ENCODE measurements around the gene NPIPA1.
A peak's percentile ranks its signal among the peaks of the same experiment; 100 is the strongest.
"Not testable (repeated sequence)": the region's sequence is repeated elsewhere in the genome, so short reads cannot be mapped to it uniquely, and the experiment has no call there.

The NPIPA1 gene

DNA sequence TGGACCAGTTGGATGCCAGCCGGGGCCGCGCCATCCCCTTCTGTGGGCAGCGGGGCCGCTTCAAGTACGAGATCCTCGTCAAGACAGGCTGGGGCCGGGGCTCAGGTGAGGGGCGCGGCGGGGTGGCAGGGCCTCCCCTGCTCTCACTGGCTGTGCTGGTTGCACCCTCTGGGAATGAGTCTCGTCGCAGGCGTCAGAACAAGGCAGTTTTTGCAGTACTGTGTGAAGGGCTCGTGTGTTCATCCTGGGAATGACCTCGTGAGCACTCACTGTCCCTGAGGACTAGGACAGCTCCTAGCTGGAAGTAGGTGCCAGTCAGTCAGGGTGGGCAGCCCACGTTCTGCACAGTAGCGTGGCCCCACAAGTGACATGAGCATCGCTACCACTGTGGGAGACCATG is 6.3 kb upstream of the NPIPA1 start:
- not testable (repeated sequence) for DNase-seq

DNA sequence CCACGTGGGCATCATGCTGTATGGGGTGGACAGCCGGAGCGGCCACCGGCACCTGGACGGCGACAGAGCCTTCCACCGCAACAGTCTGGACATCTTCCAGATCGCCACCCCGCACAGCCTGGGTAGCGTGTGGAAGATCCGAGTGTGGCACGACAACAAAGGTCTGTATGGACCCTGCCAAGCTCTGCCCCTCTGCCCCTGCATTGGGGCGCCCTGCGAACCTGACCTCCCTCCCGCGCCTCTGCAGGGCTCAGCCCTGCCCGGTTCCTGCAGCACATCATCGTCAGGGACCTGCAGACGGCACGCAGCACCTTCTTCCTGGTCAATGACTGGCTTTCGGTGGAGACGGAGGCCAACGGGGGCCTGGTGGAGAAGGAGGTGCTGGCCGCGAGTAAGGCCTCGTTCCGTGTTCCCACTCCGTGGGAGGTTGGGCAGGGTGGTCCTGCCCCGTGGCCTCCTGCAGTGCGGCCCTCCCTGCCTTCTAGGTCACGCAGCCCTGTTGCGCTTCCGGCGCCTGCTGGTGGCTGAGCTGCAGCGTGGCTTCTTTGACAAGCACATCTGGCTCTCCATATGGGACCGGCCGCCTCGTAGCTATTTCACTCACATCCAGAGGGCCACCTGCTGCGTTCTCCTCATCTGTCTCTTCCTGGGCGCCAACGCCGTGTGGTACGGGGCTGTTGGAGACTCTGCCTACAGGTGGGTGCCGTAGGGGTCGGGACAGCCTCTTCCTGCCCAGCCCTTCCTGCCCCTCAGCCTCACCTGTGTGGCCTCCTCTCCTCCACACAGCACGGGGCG is 4.5 kb upstream of the NPIPA1 start:
- not testable (repeated sequence) for DNase-seq

GRCh38 chr16:14937994-14938393 is 751 bp downstream of the NPIPA1 start:
- DNase-seq, result not testable (repeated sequence)

DNA sequence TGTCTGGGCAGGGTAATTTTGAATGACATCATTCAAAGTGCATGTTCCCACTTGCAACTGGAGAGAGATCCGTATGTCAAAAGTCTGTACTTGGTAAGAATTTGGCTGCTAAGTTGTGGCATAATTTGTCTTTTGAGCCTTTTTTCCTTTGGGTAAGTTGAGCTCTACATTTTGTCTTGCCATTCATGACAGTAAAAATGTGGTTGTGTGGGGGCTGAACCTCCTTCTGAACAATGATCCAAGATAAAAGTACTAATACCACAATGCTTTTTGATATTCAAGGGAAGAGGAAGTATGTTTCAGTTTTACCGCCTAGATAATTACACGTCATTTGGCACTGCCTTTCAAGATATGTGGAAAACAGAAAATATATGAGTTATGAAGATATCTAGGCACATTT is 5.4 kb downstream of the NPIPA1 start:
- DNase-seq, result not testable (repeated sequence)

DNA sequence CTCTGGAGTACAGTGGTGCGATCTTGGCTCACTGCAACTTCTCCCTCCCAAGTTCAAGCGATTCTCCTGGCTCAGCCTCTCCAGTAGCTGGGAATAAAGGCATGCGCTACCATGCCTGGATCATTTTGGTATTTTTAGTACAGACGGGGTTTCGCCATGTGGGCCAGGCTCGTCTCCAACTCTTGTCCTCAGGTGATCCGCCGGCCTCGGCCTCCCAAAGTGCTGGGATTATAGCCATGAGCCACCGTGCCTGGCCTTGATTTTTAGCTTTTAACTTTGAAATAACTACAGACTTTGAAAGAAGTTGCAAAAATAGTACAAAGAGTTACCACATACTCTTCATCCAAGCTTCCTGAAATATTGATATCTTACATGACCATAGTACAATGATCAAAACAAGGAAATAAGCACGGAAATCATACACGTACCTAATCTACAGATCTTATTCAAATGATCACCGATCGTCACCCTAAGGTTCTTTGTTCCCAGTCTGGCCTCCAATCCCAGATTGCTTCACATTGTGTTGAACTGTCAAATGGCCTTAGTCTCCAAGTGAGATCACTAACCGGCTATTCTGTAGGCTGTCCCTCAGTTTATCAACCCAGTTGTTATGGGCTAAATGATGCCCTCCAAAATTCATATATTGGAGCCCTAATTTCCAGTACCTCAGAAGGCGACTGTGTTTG is 18.4 kb downstream of the NPIPA1 start:
- no peak for DNase-seq

DNA sequence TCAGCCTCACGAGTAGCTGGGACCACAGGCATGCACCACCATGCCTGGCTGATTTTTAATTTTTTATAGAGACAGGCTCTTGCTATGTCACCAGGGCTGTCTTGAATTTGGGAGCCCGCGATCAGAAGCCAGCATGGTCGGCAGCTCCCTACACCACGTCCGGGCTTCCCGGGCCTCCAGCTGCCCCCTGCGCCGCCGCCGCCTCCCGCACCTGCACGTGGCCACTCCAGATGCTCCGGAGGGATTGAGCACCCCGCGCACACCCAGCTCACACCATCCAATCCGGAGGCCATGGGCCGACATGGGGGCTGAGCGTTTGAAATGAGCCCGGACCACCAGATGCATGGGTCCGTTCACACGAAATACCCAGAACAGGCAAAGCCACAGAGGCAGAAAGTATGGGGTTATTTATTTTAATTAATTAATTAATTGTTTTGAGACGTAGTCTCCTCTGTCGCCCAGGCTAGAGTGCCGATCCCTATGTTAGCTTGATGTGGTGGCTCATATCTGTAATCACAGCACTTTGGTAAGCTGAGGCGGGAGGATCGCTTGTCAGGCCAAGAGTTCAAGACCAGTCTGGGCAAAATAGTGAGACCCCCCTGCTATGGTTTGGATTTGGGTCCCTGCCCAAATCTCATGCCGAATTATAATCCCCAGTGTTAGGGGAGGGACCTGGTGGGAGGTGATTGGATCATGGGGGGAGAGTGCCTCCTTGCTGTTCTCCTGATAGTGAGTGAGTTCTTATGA is 20.5 kb downstream of the NPIPA1 start:
- DNase-seq, result no peak

DNA sequence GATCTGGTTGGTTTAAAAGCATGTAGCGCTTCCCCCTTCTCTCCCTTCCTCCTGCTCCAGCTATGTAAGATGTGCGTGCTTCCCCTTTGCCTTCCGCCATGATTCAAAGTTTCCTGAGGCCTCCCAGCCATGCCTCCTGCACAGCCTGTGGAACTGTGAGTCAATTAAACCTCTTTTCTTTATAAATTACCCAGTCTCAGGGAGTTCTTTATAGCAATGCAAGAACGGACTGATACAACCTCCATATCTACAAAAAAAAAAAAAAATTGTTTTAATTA is 21.0 kb downstream of the NPIPA1 start:
- DNase-seq, result no peak

- peak; percentile 53 for DNase-seq
Measured at GRCh38 chr16:14958970-14959369, 21.7 kb downstream of the NPIPA1 start.

GRCh38 chr16:14961405-14962186 is 24.4 kb downstream of the NPIPA1 start:
- DNase-seq, result no peak

- no peak for DNase-seq
Measured at GRCh38 chr16:14963281-14964173, 26.3 kb downstream of the NPIPA1 start.

GRCh38 chr16:14965328-14965727 is 28.1 kb downstream of the NPIPA1 start:
- DNase-seq, result no peak

GRCh38 chr16:14969795-14970194 is 32.6 kb downstream of the NPIPA1 start:
- not testable (repeated sequence) for DNase-seq

DNA sequence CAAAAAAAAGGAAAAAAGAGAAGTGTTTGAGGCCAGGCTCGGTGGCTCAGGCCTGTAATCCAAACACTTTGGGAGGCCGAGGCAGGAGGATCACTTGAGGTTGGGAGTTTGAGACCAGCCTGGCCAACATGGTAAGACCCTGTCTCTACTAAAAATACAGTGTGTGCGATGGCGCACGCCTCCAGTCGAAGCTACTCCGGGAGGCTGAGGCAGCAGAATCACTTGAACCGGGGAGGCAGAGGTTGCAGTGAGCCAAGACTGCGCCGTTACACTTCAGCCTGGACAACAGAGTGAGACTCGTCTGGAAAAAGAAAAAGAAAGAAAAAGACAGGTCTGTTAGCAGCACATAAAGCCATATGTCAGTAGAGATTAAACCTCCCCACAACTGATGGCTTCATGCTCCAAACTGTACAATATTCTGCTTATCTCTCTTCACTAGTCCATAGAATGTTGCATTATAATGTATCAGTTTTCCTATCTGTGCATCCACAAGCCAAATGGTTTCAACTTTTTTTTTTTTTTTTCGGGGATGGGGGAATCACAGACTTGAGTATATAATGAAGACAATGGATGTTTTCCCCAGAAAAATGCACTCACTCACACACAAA is 34.5 kb downstream of the NPIPA1 start:
- DNase-seq, result not testable (repeated sequence)

- DNase-seq, result not testable (repeated sequence)
Measured at GRCh38 chr16:14973785-14974322, 36.6 kb downstream of the NPIPA1 start.

GRCh38 chr16:14974331-14974655 is 37.0 kb downstream of the NPIPA1 start:
- DNase-seq, result peak; percentile 69

- peak; percentile 95 for DNase-seq
Measured at GRCh38 chr16:14974656-14975417, 37.6 kb downstream of the NPIPA1 start, which contains the start of gene PDXDC1. TSS of gene PDXDC1 (plus strand) at chr16:14975026. CDS start at chr16:14975200, 174 bp downstream.

DNA sequence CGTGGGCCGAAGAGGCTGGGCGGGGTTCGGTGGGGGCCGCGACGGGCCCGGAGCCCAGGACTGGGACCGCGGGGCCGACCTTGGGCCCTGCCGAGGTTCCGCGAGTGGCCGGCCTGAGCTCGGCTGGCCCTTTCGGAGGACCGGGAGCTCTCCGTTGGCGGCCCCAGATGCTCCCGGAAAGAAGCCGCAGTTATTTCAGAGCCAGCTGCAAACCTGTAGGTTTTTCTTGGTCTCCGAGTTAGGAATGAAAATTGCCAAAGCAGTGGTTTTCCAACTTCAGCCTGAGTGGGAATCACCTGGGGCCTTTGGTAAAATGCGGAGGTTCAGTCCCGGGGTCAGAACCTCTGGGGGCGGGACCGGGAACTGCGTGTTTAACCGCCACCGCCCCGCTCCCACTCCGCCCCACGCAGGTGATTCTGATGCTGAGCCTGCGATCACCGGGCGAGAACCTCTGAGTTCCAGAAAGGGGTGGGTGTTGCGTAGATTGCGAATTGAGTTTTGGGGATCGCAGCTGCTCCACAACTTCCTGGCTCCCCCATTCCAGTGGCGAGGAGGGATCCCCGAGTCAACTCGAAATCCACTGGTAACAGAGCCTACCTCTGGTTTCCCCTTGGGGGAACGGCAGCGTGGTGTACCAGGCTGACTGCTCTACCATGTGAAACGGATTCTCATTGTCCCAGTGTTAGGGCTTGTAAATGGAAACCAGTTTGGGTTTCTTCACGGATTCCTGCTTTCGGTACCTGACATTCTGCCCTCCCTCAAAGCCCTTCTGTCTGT is 38.4 kb downstream of the NPIPA1 start:
- peak; percentile 27 for DNase-seq

DNA sequence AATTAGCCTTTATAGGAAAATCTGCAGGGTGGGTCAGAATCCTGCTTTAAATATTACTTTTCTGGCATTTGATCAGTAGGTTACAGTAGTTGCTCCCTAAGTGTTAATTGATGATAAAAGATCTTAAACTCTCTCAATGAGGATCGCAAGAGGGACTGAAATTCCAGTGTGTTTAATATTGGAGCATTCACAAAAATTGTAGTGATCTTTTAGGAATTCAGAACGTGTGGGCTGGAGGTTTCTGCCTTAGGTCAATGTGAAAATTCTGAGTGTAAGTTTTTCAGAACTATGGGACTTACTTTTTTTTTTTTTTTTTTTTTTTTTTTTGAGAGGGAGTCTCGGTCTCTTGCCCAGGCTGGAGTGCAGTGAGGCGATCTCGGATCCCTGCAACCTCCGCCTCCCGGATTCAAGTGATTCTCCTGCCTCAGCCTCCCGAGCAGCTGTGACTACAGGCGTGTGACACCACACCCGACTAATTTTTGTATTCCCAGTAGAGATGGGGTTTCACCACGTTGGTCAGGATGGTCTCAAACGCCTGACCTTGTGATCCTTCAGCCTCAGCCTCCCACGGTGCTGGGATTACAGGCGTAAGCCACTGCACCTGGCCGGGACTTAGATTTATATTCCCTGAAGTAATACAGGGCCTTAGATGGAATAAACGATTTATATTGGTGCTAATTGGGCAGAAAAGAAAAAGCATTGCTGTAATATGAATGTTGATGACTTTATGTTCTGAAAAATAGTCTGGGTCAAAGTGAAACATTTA is 39.9 kb downstream of the NPIPA1 start:
- not testable (repeated sequence) for DNase-seq

DNA sequence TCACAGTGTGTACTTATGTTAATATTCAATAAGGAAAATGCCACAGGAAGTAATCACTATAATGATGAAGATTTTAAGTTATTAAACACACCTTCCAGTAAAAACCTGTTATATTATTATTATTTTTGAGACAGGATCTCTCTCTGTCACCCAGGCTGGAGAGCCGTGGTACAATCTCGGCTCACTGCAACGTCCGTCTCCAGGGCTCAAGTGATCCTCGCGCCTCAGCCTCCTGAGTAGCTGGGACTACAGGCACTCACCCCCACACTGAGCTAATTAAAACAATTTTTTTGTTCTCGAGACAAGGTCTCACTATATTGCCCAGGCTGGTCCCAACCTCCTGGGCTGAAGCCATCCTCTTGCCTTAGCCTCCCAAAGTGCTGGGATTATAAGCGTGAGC is 41.0 kb downstream of the NPIPA1 start:
- not testable (repeated sequence) for DNase-seq
